Measurements from ENCODE around the gene GALNT2. TPM values are rescaled to one million over a fixed set of nuclear protein-coding genes. Genes with fewer than 3 reads are reported as not detected.

The GALNT2 gene
- polyA plus RNA-seq: 10 to 100 TPM; 11.2 to 15.3 TPM

DNA sequence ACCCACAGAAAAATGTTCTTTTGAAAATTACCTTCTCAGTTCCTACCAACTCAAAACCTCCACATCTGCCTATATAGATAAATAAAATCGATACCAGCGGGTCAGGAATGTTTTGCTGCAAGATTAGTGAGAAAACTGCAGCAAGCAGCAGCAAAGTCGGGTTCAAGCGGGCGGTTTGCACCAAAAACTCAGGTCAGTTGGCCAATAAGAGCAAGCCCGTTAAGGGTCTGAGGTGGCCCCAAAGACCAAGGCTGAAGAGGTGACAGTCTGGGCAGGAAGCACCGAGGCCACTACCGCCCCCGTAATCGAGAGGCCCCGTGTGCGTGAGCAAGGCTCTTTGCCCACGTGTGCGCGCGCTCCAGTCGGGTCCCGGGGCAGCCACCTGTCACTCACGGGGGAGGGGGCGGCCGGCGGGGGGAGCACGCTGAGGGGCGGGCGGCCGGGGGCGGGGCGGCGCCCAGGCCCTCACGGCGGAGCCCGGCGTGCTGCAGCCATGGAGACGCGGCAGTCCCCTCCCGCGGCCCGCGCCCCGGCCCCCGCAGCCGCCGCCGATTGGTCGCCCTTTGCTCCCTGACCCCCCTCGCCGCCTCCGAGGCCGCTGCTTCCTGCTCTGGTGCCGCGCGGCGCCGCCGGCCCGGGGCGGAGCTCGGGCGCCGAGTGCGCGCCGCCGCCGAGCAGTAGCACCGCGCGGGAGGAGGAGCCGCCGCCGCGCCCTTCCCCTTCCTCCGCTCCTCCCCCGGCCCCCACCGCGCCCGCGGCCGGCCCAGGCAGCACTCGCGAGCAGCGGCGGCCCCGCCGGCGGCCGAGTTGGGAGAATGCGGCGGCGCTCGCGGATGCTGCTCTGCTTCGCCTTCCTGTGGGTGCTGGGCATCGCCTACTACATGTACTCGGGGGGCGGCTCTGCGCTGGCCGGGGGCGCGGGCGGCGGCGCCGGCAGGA, at the start of gene GALNT2:
Gene GALNT2 (plus strand): TSS at position 773 of the 939 bp plus-strand sequence. CDS start 43 bp downstream, at position 816.
- peak within 1 kb of the TSS; percentile 69 to 96 for H3K4me3 ChIP-seq (ENCODE audit: low read depth in 1 of 2, low read length in 2 of 2)
- no peaks in the 10 kb centered on the region for H3K27me3 ChIP-seq (ENCODE audit: control insufficient read depth in 1 of 2, insufficient read depth in 2 of 2, low read length in 2 of 2)
- H3K9me3 ChIP-seq (ENCODE audit: control insufficient read depth in 2 of 2, insufficient read depth in 1 of 2, low read depth in 1 of 2, low read length in 1 of 2): no peaks in the 10 kb centered on the region
- H3K27ac ChIP-seq (ENCODE audit: low read depth in 2 of 2, low read length in 1 of 2): peak within 1 kb of the TSS; percentile 87 to 88
- H3K36me3 ChIP-seq (ENCODE audit: control insufficient read depth in 2 of 2, insufficient read depth in 2 of 2, low read length in 1 of 2): no peaks in the 10 kb centered on the region
- WGBS, 2 donors: 1% methylated on average over 36 to 104 of the region's 104 CpGs
- H3K4me1 ChIP-seq (ENCODE audit: control insufficient read depth in 2 of 2, insufficient read depth in 2 of 2, low read length in 1 of 2): peaks cover 0 to 2% of the 10 kb centered on the region in 2 donors

DNA sequence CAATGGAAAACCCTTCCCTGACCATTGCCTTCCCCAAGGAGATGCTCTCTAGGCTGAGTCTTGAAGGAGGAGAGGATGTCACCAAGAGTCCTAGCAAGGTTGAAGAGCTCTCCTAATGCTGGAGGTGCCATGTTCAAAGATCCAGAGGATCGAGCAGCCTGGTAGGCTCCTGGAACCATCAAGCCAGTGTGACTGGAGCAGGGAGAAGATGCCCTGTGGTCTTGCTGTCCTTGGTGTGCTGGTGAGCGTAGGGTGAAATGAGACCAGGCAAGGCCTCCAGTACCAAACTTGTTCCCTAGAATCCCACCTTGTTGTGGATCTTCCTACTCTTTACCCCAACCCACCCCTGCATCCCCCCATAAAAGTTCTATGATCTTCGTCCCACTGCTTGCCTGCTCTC, 46.6 kb upstream of the GALNT2 start:
- Histone ChIP-seq H3K4me3 (ENCODE audit: low read depth in 1 of 2, low read length in 2 of 2) (no peak overlapping the region), H3K27me3 (ENCODE audit: control insufficient read depth in 1 of 2, insufficient read depth in 2 of 2, low read length in 2 of 2) (no peaks in the 10 kb centered on the region), H3K36me3 (ENCODE audit: control insufficient read depth in 2 of 2, insufficient read depth in 2 of 2, low read length in 1 of 2) (no peaks in the 10 kb centered on the region), H3K9me3 (ENCODE audit: control insufficient read depth in 2 of 2, insufficient read depth in 1 of 2, low read depth in 1 of 2, low read length in 1 of 2) (no peaks in the 10 kb centered on the region), H3K27ac (ENCODE audit: low read depth in 2 of 2, low read length in 1 of 2) (no peak overlapping the region), H3K4me1 (ENCODE audit: control insufficient read depth in 2 of 2, insufficient read depth in 2 of 2, low read length in 1 of 2) (no peaks in the 10 kb centered on the region)
- WGBS, 2 donors: 89 to 90% methylated on average over 3 of the region's 3 CpGs

DNA sequence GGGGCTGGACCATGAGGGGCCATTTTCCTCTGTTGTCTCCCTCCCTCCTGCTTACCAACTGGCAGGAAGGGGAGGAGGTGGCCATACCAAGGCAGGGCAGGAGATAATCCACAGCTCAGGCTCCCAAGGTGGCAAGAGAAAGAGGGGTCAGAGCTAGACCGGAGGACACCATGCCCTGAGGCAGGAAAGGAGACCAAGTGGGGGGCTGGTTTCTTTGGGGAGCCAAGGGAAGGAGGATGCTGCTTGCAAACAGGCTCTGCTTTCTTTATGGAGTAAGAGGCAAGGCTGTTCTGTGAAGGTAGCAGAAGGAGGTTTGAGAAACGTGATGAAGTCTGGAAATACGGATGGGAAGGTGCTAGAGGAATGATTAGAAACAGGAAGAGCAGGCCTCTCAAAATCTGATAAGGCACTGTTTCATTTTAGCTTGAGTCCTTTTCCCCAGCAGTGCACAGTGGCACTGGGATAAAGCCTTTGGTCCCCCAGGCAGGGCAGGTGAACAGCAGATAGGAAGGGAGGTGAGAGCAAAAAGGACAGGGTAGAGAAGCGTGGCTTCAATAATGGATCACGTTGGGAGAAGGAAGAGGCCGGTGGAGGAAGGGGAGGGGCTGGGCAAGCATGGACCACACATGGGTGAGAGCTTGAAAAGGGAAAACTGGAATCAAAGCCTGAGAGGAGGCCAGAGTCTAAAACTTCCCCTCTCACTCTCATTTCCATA, 44.2 kb upstream of the GALNT2 start:
- H3K4me3 ChIP-seq (ENCODE audit: low read depth in 1 of 2, low read length in 2 of 2): no peak overlapping the region
- no peaks in the 10 kb centered on the region for H3K27me3 ChIP-seq (ENCODE audit: control insufficient read depth in 1 of 2, insufficient read depth in 2 of 2, low read length in 2 of 2)
- whole genome bisulfite sequencing, 2 donors: 78 to 80% methylated on average over 6 of the region's 6 CpGs
- no peaks in the 10 kb centered on the region for H3K36me3 ChIP-seq (ENCODE audit: control insufficient read depth in 2 of 2, insufficient read depth in 2 of 2, low read length in 1 of 2)
- no peak overlapping the region for H3K27ac ChIP-seq (ENCODE audit: low read depth in 2 of 2, low read length in 1 of 2)
- no peaks in the 10 kb centered on the region for H3K9me3 ChIP-seq (ENCODE audit: control insufficient read depth in 2 of 2, insufficient read depth in 1 of 2, low read depth in 1 of 2, low read length in 1 of 2)
- H3K4me1 ChIP-seq (ENCODE audit: control insufficient read depth in 2 of 2, insufficient read depth in 2 of 2, low read length in 1 of 2): no peaks in the 10 kb centered on the region

DNA sequence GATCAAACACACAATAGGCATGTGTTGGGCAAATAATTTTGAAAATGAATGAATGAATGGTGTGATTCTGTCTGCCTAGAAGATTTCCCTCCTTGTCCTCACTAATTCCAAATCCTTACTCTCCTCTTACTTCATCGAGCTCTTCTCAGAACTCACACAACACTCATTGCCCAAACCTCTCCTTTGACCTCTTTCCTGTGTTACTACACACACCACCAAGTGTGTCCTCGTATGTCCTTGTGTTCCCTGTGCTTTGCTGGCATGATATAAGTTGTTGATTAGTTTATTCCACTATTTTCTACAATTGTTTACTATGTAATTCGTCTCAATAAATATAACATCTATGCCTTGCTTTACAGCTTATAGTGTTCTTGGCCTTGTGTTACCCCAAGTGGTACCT, 41.4 kb upstream of the GALNT2 start:
- 75 to 83% methylated on average over 3 of the region's 3 CpGs for WGBS, 2 donors
- no peak overlapping the region for H3K4me3 ChIP-seq (ENCODE audit: low read depth in 1 of 2, low read length in 2 of 2)
- peaks cover 0 to 3% of the 10 kb centered on the region in 2 donors for H3K27me3 ChIP-seq (ENCODE audit: control insufficient read depth in 1 of 2, insufficient read depth in 2 of 2, low read length in 2 of 2)

DNA sequence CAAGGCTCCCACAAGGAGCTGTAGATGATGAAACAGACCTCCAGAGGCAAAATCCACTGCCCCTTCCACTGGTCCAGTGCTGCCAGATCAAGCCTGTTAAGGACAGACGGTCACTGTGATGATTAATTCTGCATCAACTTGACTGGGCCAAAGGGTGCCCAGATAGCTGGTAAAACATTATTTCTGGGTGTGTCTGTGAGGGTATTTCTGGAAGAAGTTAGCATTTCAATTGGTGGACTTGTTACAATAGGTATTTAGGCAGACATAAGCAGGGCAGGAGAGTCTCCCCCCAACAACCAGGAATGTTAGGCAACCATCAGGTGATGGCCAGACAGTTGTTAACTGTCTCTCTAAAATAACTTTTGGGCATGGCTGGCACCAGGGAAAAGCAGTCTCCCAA, 40.9 kb upstream of the GALNT2 start:
- H3K36me3 ChIP-seq (ENCODE audit: control insufficient read depth in 2 of 2, insufficient read depth in 2 of 2, low read length in 1 of 2): no peaks in the 10 kb centered on the region
- H3K4me3 ChIP-seq (ENCODE audit: low read depth in 1 of 2, low read length in 2 of 2): no peak overlapping the region
- peaks cover 0 to 2% of the 10 kb centered on the region in 2 donors for H3K9me3 ChIP-seq (ENCODE audit: control insufficient read depth in 2 of 2, insufficient read depth in 1 of 2, low read depth in 1 of 2, low read length in 1 of 2)
- peaks cover 0 to 3% of the 10 kb centered on the region in 2 donors for H3K27me3 ChIP-seq (ENCODE audit: control insufficient read depth in 1 of 2, insufficient read depth in 2 of 2, low read length in 2 of 2)
- WGBS, 2 donors: 89 to 100% methylated on average over 1 of the region's 1 CpG
- no peak overlapping the region for H3K27ac ChIP-seq (ENCODE audit: low read depth in 2 of 2, low read length in 1 of 2)
- no peaks in the 10 kb centered on the region for H3K4me1 ChIP-seq (ENCODE audit: control insufficient read depth in 2 of 2, insufficient read depth in 2 of 2, low read length in 1 of 2)

More for the DNA sequence above, 41.4 kb upstream of the GALNT2 start:
- Histone ChIP-seq H3K9me3 (ENCODE audit: control insufficient read depth in 2 of 2, insufficient read depth in 1 of 2, low read depth in 1 of 2, low read length in 1 of 2) (peaks cover 0 to under 1% of the 10 kb centered on the region in 2 donors), H3K4me1 (ENCODE audit: control insufficient read depth in 2 of 2, insufficient read depth in 2 of 2, low read length in 1 of 2) (no peaks in the 10 kb centered on the region), H3K27ac (ENCODE audit: low read depth in 2 of 2, low read length in 1 of 2) (no peak overlapping the region), H3K36me3 (ENCODE audit: control insufficient read depth in 2 of 2, insufficient read depth in 2 of 2, low read length in 1 of 2) (no peaks in the 10 kb centered on the region)

DNA sequence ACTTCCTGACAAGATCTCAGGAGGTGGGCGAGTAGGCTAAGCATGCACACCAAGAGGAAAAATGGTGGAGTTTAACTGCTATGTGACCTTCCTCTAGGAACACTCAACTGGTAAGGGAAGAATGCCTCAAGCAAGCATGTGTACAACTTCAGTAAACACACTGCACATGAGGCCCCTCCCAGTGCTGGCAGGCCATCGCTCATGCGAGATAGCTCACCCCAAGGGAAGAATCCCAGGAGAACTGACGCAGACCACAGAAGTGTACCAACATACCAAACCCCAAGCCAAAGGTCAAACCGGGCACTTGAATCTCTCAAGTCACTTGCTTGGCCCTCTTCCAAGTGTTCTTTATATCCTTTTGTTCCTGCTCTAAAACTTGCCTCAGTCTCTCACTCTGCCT, 40.5 kb upstream of the GALNT2 start:
- no peaks in the 10 kb centered on the region for H3K4me1 ChIP-seq (ENCODE audit: control insufficient read depth in 2 of 2, insufficient read depth in 2 of 2, low read length in 1 of 2)
- H3K4me3 ChIP-seq (ENCODE audit: low read depth in 1 of 2, low read length in 2 of 2): no peak overlapping the region
- WGBS, 2 donors: 68 to 78% methylated on average over 5 of the region's 5 CpGs
- no peaks in the 10 kb centered on the region for H3K36me3 ChIP-seq (ENCODE audit: control insufficient read depth in 2 of 2, insufficient read depth in 2 of 2, low read length in 1 of 2)
- no peak overlapping the region for H3K27ac ChIP-seq (ENCODE audit: low read depth in 2 of 2, low read length in 1 of 2)
- peaks cover 0 to 3% of the 10 kb centered on the region in 2 donors for H3K27me3 ChIP-seq (ENCODE audit: control insufficient read depth in 1 of 2, insufficient read depth in 2 of 2, low read length in 2 of 2)
- peaks cover 0 to 2% of the 10 kb centered on the region in 2 donors for H3K9me3 ChIP-seq (ENCODE audit: control insufficient read depth in 2 of 2, insufficient read depth in 1 of 2, low read depth in 1 of 2, low read length in 1 of 2)

DNA sequence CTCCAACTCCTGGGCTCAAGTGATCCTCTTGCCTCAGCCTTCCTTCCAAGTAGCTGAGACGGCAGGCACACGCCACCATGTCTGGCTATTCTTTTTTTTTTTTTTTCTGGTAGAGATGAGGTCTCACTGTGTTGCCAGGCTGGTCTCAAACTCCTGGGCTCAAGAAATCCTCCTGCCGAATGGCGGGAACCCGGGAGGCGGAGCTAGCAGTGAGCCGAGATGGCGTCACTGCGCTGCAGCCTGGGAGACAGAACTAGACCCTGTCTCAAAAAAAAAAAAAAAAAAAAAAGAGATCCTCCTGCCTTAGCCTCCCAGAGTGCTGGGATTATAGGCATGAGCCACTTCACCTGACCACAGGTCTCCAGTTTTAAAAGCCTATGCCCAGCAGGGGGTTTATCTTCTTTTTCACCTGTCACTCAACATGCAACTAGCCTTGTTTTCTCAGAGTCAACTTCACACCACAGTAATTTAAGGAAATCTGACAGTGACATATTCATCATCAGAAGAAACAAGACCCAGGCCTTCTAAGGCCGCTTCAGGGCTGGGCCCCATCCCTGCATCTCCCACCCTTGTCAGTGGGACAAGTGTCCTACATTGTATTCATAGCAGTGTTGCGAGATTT, 38.3 kb upstream of the GALNT2 start:
- Histone ChIP-seq H3K4me3 (ENCODE audit: low read depth in 1 of 2, low read length in 2 of 2) (no peak overlapping the region), H3K9me3 (ENCODE audit: control insufficient read depth in 2 of 2, insufficient read depth in 1 of 2, low read depth in 1 of 2, low read length in 1 of 2) (peaks cover 0 to 2% of the 10 kb centered on the region in 2 donors), H3K27me3 (ENCODE audit: control insufficient read depth in 1 of 2, insufficient read depth in 2 of 2, low read length in 2 of 2) (peaks cover 0 to 3% of the 10 kb centered on the region in 2 donors), H3K36me3 (ENCODE audit: control insufficient read depth in 2 of 2, insufficient read depth in 2 of 2, low read length in 1 of 2) (no peaks in the 10 kb centered on the region), H3K4me1 (ENCODE audit: control insufficient read depth in 2 of 2, insufficient read depth in 2 of 2, low read length in 1 of 2) (no peaks in the 10 kb centered on the region), H3K27ac (ENCODE audit: low read depth in 2 of 2, low read length in 1 of 2) (no peak overlapping the region)
- 93 to 95% methylated on average over 11 of the region's 11 CpGs for WGBS, 2 donors

DNA sequence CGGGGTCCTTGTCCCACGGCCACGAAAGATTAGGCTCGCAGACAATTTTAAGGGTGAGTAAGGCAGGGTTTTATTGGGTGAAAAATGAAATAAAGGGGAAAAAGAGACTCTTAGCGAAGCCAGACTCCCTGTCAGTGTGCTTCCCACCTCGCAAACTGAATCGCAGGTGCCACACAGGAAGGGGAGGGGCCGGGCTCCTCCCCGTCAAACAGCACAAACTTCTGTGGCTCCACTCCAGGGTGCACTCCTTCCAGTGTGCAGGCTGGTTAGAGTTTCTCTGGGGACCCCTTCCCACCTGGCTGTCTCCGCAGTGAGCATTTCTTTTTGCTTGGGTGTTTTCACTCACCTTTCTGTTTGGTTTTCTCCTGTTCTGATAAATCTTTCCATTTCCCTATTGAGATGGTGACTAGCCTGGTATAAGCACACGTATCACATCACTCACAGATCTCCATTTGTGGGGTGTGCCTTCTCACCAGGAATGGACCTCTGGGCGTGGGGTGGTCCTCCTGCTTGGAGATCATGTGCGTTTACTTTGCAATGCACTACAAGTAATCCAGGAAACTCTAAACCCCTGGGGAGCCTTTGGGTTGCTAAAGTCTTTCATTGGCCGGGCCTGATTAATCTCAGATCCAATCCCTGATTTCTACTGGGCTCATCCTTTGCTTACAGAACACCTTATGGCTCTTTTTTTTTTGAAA, 37.6 kb upstream of the GALNT2 start:
- Histone ChIP-seq H3K27me3 (ENCODE audit: control insufficient read depth in 1 of 2, insufficient read depth in 2 of 2, low read length in 2 of 2) (peaks cover 0 to 3% of the 10 kb centered on the region in 2 donors), H3K4me3 (ENCODE audit: low read depth in 1 of 2, low read length in 2 of 2) (no peak overlapping the region), H3K9me3 (ENCODE audit: control insufficient read depth in 2 of 2, insufficient read depth in 1 of 2, low read depth in 1 of 2, low read length in 1 of 2) (peaks cover 0 to 2% of the 10 kb centered on the region in 2 donors), H3K27ac (ENCODE audit: low read depth in 2 of 2, low read length in 1 of 2) (no peak overlapping the region), H3K36me3 (ENCODE audit: control insufficient read depth in 2 of 2, insufficient read depth in 2 of 2, low read length in 1 of 2) (no peaks in the 10 kb centered on the region), H3K4me1 (ENCODE audit: control insufficient read depth in 2 of 2, insufficient read depth in 2 of 2, low read length in 1 of 2) (no peaks in the 10 kb centered on the region)
- WGBS, 2 donors: 75 to 78% methylated on average over 14 of the region's 14 CpGs
